Peyer's patch (tissue), 4 donors: Measurements from ENCODE around the gene COQ4. TPM values are rescaled to one million over a fixed set of nuclear protein-coding genes. Genes with fewer than 3 reads are reported as not detected.
"Not testable (repeated sequence)": the region's sequence is repeated elsewhere in the genome, so short reads cannot be mapped to it uniquely, and the experiment has no call there.

ENCODE experiments used
- DNase-seq, 3 donors: peaks; one replicate each; pipeline ENCODE4 v3.0.0-alpha.2; 2017 to 2019
- H3K27ac ChIP-seq, 4 donors: fragments of 200-600 bp; sonication (generic); one replicate each; pipeline ENCODE4 v1.5.1; 2016 to 2019
- H3K27me3 ChIP-seq, 2 donors: fragments of 200-600 bp; sonication (generic); one replicate each; pipeline ENCODE4 v1.5.1; 2019
- H3K36me3 ChIP-seq, 3 donors: fragments of 200-600 bp; sonication (generic); one replicate each; pipeline ENCODE4 v1.5.1; 2016 to 2019
- H3K4me1 ChIP-seq, 4 donors: fragments of 200-600 bp; sonication (generic); one replicate each; pipeline ENCODE4 v1.5.1; 2016 to 2019
- H3K4me3 ChIP-seq, 4 donors: fragments of 200-600 bp; sonication (generic); 1 replicate in 3 of 4; 2 replicates in 1 of 4; pipeline ENCODE4 v1.5.1; 2016 to 2019; ENCODE audit warnings: mild to moderate bottlenecking in 1 of 4
- H3K9me3 ChIP-seq, 4 donors: fragments of 200-600 bp; sonication (generic); one replicate each; pipeline ENCODE4 v1.5.1; 2016 to 2019; ENCODE audit warnings: mild to moderate bottlenecking in 1 of 4
- POLR2A ChIP-seq, 2 donors: fragments of 450-650 bp; IDR thresholded peaks; one replicate each; pipeline ENCODE4 v1.5.1; 2017; ENCODE audit warnings: antibody characterized with exemption in 2 of 2, mild to moderate bottlenecking in 2 of 2, moderate library complexity in 2 of 2
- total RNA-seq, 4 donors: library from RNA; depleted of rRNA; stranded (reverse); fragments of >200 nt; gene quantifications; one replicate each; pipeline ENCODE4 v1.1.0, GENCODE V29; 2016
- TF ChIP-seq, protein P1 (sequence below), 6 experiments: fragments of 450-650 bp in 4 of 6; fragments of 200-600 bp in 2 of 6; sonication (generic) in 1 of 6; IDR thresholded peaks; one replicate each; pipeline ENCODE4 v1.5.1; 2017 to 2019; ENCODE audit warnings: antibody characterized with exemption in 6 of 6, mild to moderate bottlenecking in 3 of 6, moderate library complexity in 1 of 6

The COQ4 gene
- total RNA-seq, 4 donors from 2014 or later = 65.2 to 191 (median 132) TPM

DNA sequence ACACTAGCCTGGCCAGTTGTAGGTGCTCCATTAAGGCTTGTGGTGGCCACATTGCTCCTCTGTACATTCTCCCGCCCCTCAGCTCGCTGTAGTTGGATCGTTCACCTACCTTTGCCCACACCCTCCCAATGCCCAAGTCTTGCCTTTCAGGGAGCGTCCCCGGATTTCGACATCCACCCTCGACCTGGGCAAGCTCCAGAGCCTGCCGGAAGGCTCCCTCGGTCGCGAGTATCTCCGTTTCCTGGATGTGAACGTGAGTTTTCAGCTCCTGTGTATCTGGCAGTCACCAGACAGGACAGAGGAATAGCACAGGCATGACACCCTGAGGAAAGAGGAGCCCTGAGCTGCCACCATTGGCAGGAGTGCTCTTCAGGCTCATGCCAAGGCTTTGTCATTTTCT, 3.0 kb downstream of the COQ4 start:
- Histone ChIP-seq H3K36me3 (peaks cover 0 to 42% (median 0%) of the 10 kb centered on the region in 3 donors), H3K9me3 (no peaks in the 10 kb centered on the region)

DNA sequence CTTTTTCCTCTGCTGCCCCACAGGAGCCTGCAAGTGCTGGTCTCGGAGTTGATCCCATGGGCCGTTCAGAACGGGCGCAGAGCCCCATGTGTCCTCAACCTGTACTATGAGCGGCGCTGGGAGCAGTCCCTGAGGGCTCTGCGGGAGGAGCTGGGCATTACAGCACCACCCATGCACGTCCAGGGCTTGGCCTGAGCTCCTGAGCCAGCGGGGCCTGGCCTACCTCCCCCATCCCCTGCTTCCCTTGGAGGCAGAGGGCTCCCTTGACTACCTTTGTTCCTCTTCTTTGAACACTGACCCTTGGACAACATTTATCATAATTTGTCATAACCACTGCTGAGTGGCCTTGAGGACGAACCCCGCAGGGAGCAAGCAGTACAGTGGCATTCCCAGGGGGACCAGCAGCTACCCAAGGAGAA, 10.8 kb downstream of the COQ4 start:
- H3K4me3 ChIP-seq = no peak overlapping the region
- H3K27ac ChIP-seq = no peak overlapping the region

More for the DNA sequence above, 3.0 kb downstream of the COQ4 start:
- Histone ChIP-seq H3K4me1 (peaks cover 6 to 25% (median 12%) of the 10 kb centered on the region in 4 donors), H3K27me3 (no peaks in the 10 kb centered on the region), H3K27ac (peak overlapping the region in 1 of 4 donors; percentile 3), H3K4me3 (no peak overlapping the region)
- no peak for DNase-seq
- TF ChIP-seq POLR2A (IDR thresholded peaks at IDR 0.05) = no peak
- TF ChIP-seq, protein P1, sequence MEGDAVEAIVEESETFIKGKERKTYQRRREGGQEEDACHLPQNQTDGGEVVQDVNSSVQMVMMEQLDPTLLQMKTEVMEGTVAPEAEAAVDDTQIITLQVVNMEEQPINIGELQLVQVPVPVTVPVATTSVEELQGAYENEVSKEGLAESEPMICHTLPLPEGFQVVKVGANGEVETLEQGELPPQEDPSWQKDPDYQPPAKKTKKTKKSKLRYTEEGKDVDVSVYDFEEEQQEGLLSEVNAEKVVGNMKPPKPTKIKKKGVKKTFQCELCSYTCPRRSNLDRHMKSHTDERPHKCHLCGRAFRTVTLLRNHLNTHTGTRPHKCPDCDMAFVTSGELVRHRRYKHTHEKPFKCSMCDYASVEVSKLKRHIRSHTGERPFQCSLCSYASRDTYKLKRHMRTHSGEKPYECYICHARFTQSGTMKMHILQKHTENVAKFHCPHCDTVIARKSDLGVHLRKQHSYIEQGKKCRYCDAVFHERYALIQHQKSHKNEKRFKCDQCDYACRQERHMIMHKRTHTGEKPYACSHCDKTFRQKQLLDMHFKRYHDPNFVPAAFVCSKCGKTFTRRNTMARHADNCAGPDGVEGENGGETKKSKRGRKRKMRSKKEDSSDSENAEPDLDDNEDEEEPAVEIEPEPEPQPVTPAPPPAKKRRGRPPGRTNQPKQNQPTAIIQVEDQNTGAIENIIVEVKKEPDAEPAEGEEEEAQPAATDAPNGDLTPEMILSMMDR (IDR thresholded peaks at IDR 0.05) = no peak

DNA sequence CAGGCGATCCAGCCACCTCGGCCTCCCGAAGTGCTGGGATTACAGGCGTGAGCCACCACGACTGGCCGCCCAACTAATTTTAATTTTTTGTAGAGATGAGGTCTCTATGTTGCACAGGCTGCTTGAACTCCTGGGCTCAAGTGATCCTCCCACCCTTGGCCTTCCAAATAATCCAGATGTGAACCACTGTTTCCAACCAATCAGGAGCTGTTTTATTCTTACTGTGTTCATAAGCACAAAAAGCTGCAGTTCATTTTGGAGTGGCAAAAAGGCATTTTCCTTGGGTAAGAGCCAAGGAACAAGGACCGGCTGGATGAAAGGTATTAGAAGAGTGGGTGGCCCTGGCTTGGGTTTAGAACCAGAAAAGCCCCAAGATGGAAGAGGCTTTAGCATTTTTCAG, 12.5 kb downstream of the COQ4 start:
- Histone ChIP-seq H3K4me3 (no peak overlapping the region), H3K27me3 (no peaks in the 10 kb centered on the region), H3K4me1 (no peaks in the 10 kb centered on the region), H3K9me3 (no peaks in the 10 kb centered on the region), H3K27ac (no peak overlapping the region), H3K36me3 (peaks cover 0 to 21% (median 0%) of the 10 kb centered on the region in 3 donors)
- TF ChIP-seq, protein P1 (IDR thresholded peaks at IDR 0.05) = no peak
- no peak for TF ChIP-seq POLR2A (IDR thresholded peaks at IDR 0.05)
- no peak for DNase-seq

More for the DNA sequence above, 10.8 kb downstream of the COQ4 start:
- Histone ChIP-seq H3K36me3 (peaks cover 0 to 25% (median 0%) of the 10 kb centered on the region in 3 donors), H3K9me3 (no peaks in the 10 kb centered on the region), H3K27me3 (no peaks in the 10 kb centered on the region), H3K4me1 (peaks cover 0 to 3% (median 0%) of the 10 kb centered on the region in 4 donors)
- DNase-seq = no peak
- TF ChIP-seq, protein P1 (IDR thresholded peaks at IDR 0.05) = no peak
- TF ChIP-seq POLR2A (IDR thresholded peaks at IDR 0.05) = no peak

DNA sequence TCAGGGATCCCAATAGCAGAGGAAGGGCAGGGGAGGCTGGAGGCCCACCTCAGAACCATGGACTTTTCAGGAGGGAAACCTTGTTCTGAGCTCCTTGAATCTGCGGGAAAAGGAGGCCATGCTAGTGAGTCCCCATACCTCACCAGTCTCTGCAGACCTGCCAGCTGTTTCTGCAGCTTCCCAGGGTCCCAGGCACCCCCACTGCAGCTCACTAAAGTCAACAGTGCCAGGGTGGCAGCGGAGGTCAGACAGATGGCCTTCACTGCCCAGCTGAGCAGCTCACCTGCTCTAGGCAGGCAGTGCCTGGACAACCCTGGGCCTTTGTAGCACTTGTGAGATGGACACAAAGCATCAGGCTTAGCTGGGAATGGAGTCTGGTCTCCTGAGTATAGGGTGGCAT, 13.3 kb downstream of the COQ4 start:
- Histone ChIP-seq H3K4me3 (no peak overlapping the region), H3K27ac (no peak overlapping the region), H3K36me3 (peaks cover 0 to 21% (median 0%) of the 10 kb centered on the region in 3 donors), H3K9me3 (no peaks in the 10 kb centered on the region), H3K27me3 (no peaks in the 10 kb centered on the region), H3K4me1 (peaks cover 0 to 3% (median 1%) of the 10 kb centered on the region in 4 donors)
- TF ChIP-seq, protein P1 (IDR thresholded peaks at IDR 0.05) = no peak
- TF ChIP-seq POLR2A (IDR thresholded peaks at IDR 0.05) = no peak
- DNase-seq = no peak

DNA sequence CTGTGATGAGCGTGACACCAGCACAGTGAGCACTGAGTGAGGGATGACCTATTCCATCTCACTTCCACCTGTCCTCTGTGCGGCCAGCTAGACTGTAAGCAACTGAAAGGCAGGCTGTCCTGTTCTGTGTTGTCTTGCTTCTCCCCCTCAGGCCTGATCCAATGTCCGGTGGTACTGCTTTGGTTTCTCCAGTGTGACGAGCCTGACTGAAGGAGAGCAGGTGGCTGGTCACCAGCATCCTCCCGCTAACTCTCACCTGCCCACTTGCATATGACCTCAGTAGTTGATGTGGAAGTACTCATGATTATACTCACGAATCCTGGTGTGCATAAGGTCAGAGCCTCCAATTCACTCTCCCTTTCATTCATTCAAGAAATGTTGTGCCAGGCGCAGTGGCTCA, 15.3 kb downstream of the COQ4 start:
- H3K9me3 ChIP-seq = no peaks in the 10 kb centered on the region
- peaks cover 0 to 17% (median 5%) of the 10 kb centered on the region in 4 donors for H3K4me1 ChIP-seq
- no peaks in the 10 kb centered on the region for H3K27me3 ChIP-seq
- TF ChIP-seq, protein P1 (IDR thresholded peaks at IDR 0.05) = no peak
- TF ChIP-seq POLR2A (IDR thresholded peaks at IDR 0.05) = no peak
- H3K4me3 ChIP-seq = no peak overlapping the region
- no peak overlapping the region for H3K27ac ChIP-seq
- peaks cover 0 to 21% (median 0%) of the 10 kb centered on the region in 3 donors for H3K36me3 ChIP-seq
- DNase-seq = no peak

DNA sequence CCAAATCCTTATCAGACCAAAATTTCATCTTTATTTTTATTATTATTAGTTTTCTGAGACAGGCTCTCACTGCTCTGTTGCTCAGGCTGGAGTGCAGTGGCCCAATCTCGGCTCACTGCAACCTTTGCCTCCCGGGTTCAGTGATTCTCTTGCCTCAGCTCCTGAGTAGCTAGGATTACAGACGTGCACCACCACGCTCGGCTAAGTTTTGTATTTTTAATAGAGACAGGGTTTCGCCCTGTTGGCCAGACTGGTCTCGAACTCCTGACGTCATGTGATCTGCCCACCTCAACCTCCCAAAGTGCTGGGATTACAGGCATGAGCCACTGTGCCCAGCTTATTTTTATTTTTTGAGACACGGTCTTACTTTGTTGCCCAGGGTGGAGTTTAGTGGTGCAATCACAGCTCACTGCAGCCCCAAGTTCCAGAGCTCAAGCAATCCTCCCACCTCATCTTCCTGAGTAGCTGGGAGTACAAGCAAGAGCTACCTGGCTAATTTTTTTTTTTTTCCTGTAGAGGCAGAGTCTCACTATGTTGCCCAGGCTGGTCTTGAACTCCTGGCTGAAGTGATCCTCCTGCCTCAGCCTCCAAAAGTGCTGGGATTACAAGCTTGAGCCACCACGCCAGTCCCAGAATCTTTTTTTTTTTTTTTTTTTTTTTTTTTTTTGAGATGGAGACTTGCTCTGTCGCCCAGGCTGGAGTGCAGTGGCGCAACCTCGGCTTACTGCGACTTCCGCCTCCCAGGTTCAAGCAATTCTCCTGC, 16.4 kb downstream of the COQ4 start:
- not testable (repeated sequence) for DNase-seq, H3K9me3 ChIP-seq, H3K4me3 ChIP-seq, H3K27me3 ChIP-seq
- Histone ChIP-seq H3K4me1 (peaks cover 0 to 19% (median 5%) of the 10 kb centered on the region in 4 donors), H3K27ac (peak overlapping the region in 1 of 4 donors; percentile 98), H3K36me3 (peaks cover 0 to 21% (median 0%) of the 10 kb centered on the region in 3 donors)
